ENCODE data around the gene DENND6A.
"Not testable (repeated sequence)": the region's sequence is repeated elsewhere in the genome, so short reads cannot be mapped to it uniquely, and the experiment has no call there.

Gene DENND6A

DNA sequence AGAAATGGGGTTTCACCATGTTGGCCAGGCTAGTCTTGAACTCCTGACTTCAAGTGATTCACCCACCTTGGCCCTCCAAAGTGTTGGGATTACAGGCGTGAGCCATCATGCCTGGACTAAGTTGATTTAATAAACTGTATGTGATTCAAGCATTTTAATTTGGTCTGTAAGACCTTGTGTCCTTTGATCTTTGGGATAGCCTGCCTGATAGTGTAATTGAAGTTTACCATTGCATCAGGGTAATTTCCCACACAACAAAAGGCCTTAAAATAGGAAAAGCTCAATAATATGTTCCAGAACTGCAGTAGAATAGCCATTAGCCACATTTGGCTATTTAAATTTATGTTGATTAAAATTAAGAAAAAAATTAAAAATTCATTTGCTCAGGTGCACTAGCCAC, 25.2 kb upstream of the DENND6A start:
- H3K9ac ChIP-seq (ENCODE audit: low read depth, low read length) = no peak overlapping the region
- no peaks in the 10 kb centered on the region for H3K9me3 ChIP-seq (ENCODE audit: control insufficient read depth, insufficient read depth, low read length)
- H3K27ac ChIP-seq (ENCODE audit: low read depth, low read length) = no peak overlapping the region
- H3K4me3 ChIP-seq (ENCODE audit: low read depth, low read length) = no peak overlapping the region
- H3K36me3 ChIP-seq (ENCODE audit: control insufficient read depth, insufficient read depth, low read length) = no peaks in the 10 kb centered on the region
- H3K27me3 ChIP-seq (ENCODE audit: control insufficient read depth, insufficient read depth, low read length) = no peaks in the 10 kb centered on the region
- no peaks in the 10 kb centered on the region for H3K4me1 ChIP-seq (ENCODE audit: control insufficient read depth, insufficient read depth, low read length)

DNA sequence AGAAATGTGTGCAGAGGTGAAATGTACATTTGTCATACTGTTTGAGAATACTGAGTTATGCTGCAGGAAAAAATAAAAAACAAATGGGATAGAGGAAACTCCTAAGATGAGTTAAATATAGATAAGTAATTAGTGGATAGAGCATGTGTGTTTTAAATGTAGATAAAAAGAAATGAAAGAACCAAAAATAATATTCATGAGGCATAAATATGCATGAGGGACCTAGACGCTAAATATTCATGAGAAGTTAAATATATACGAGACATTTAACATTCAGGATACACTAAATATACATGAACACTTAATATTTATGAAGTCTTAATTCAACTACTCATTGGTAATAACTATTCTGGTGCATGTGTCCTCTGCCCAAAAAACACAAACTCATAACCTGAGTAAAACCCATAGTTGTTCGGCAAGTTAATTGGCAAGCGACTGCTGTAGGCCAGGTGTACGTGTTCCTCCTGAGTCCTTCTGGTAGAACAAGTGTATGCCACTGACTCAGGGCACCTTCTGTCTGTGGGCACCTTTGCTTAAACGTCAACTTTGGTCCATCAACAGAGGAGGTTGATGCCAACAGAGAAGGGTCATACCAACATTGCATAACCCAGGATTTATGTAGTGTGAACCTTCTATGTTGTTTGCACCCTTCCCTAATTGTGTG, 24.5 kb upstream of the DENND6A start:
- Histone ChIP-seq H3K27ac (ENCODE audit: low read depth, low read length) (no peak overlapping the region), H3K4me3 (ENCODE audit: low read depth, low read length) (no peak overlapping the region), H3K9ac (ENCODE audit: low read depth, low read length) (no peak overlapping the region), H3K4me1 (ENCODE audit: control insufficient read depth, insufficient read depth, low read length) (no peaks in the 10 kb centered on the region), H3K27me3 (ENCODE audit: control insufficient read depth, insufficient read depth, low read length) (no peaks in the 10 kb centered on the region), H3K36me3 (ENCODE audit: control insufficient read depth, insufficient read depth, low read length) (no peaks in the 10 kb centered on the region), H3K9me3 (ENCODE audit: control insufficient read depth, insufficient read depth, low read length) (no peaks in the 10 kb centered on the region)

DNA sequence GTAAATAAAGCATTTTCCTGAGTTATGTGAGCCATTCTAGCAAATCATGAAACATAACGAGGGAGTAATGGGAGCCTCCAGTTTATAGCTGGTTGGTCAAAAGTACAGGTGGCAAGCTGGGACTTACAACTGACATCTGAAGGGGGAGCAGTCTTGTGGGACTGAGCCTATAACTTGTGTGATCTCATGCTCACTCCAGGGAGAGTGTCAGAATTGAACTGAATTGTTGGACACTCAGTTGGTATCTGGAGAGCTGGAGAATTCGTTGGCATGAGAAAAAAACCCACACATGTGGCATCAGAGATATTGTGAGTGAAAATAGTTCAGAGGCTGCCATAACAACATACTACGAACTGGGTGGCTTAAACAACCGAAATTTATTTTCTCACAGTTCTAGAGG, 22.8 kb upstream of the DENND6A start:
- Histone ChIP-seq H3K9me3 (ENCODE audit: control insufficient read depth, insufficient read depth, low read length) (no peaks in the 10 kb centered on the region), H3K9ac (ENCODE audit: low read depth, low read length) (no peak overlapping the region), H3K4me1 (ENCODE audit: control insufficient read depth, insufficient read depth, low read length) (no peaks in the 10 kb centered on the region), H3K27ac (ENCODE audit: low read depth, low read length) (no peak overlapping the region), H3K36me3 (ENCODE audit: control insufficient read depth, insufficient read depth, low read length) (no peaks in the 10 kb centered on the region), H3K27me3 (ENCODE audit: control insufficient read depth, insufficient read depth, low read length) (no peaks in the 10 kb centered on the region), H3K4me3 (ENCODE audit: low read depth, low read length) (no peak overlapping the region)

DNA sequence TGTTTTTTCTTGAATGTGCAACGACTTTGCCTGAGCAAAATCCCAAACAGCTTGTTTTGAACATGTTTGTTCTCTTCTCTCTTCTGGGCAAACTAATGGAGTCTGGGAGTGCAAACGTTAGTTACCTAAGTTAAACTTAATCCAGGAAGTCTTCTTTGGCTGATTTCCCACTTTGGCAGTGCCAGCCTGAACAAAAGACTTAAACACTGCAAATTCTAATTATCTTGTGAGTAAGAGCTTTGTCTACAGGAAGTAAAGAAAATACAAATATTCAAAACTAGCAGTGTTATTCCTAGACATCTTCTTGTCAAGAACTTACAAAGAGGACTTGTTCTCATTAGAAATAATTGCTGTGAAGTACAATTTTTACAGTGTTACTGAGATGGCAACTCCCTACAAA, 16.7 kb upstream of the DENND6A start:
- no peak overlapping the region for H3K9ac ChIP-seq (ENCODE audit: low read depth, low read length)
- no peaks in the 10 kb centered on the region for H3K4me1 ChIP-seq (ENCODE audit: control insufficient read depth, insufficient read depth, low read length)
- peaks cover 6% of the 10 kb centered on the region for H3K9me3 ChIP-seq (ENCODE audit: control insufficient read depth, insufficient read depth, low read length)
- H3K4me3 ChIP-seq (ENCODE audit: low read depth, low read length) = no peak overlapping the region
- H3K27ac ChIP-seq (ENCODE audit: low read depth, low read length) = no peak overlapping the region
- H3K27me3 ChIP-seq (ENCODE audit: control insufficient read depth, insufficient read depth, low read length) = no peaks in the 10 kb centered on the region
- H3K36me3 ChIP-seq (ENCODE audit: control insufficient read depth, insufficient read depth, low read length) = no peaks in the 10 kb centered on the region

DNA sequence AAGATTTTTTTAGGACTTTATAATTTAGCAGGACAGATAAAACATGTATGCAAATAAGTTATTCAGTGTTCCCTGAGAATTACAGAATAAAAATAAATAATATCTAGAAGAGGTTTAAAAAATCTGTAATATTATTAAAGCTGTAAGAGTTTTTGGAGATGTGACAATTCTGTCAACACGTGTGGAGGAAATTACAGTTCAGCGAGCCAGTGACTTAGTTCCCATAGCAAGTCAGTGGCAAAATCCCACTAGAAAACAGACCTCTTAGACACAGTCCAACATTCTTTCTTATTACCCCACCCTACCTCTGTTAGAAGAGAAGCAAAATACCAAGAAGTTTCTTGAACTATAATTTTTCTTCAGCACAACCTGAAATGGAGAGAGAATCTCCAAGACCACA, 16.2 kb upstream of the DENND6A start:
- H3K36me3 ChIP-seq (ENCODE audit: control insufficient read depth, insufficient read depth, low read length) = no peaks in the 10 kb centered on the region
- H3K9me3 ChIP-seq (ENCODE audit: control insufficient read depth, insufficient read depth, low read length) = peaks cover 6% of the 10 kb centered on the region
- H3K4me3 ChIP-seq (ENCODE audit: low read depth, low read length) = no peak overlapping the region
- H3K9ac ChIP-seq (ENCODE audit: low read depth, low read length) = no peak overlapping the region
- H3K27ac ChIP-seq (ENCODE audit: low read depth, low read length) = no peak overlapping the region
- H3K4me1 ChIP-seq (ENCODE audit: control insufficient read depth, insufficient read depth, low read length) = no peaks in the 10 kb centered on the region
- no peaks in the 10 kb centered on the region for H3K27me3 ChIP-seq (ENCODE audit: control insufficient read depth, insufficient read depth, low read length)

DNA sequence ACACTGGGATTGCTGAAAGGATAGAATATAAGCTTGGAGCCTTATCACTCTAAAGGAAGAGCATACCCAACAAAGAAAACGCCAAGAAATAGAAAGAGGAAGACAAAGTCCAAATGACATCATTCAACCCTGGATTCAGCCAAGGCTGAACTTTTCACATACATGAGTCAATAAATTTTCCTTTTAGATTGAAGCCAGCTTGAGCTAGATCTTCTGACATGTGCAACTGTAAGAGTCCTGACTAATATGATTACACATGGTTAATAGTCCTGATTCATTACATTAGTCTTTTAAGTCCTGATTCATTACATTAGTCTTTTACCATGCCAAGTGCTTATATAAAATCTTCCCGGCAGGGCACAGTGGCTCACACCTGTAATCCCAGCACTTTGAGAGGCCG, 13.6 kb upstream of the DENND6A start:
- Histone ChIP-seq H3K36me3 (ENCODE audit: control insufficient read depth, insufficient read depth, low read length) (no peaks in the 10 kb centered on the region), H3K9me3 (ENCODE audit: control insufficient read depth, insufficient read depth, low read length) (peaks cover 6% of the 10 kb centered on the region), H3K4me1 (ENCODE audit: control insufficient read depth, insufficient read depth, low read length) (no peaks in the 10 kb centered on the region), H3K27me3 (ENCODE audit: control insufficient read depth, insufficient read depth, low read length) (no peaks in the 10 kb centered on the region), H3K9ac (ENCODE audit: low read depth, low read length) (no peak overlapping the region), H3K4me3 (ENCODE audit: low read depth, low read length) (no peak overlapping the region), H3K27ac (ENCODE audit: low read depth, low read length) (no peak overlapping the region)

DNA sequence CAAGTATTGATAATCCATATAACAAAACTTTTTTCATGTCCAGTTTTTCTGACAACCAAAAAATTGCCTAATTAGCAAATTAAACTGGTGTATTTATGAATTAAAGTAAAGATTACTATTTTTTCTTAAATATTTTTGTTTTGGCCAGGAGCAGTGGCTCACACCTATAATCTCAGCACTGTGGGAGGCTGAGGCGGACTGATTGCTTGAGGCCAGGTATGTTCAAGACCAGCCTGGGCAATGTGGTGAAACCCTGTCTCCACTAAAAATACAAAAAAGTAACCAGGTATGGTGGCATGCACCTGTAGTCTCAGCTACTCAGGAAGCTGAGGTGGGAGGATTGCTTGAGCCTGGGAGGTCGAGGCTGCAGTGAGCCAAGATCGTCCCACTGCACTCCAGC, 12.5 kb upstream of the DENND6A start:
- not testable (repeated sequence) for H3K36me3 ChIP-seq (ENCODE audit: control insufficient read depth, insufficient read depth, low read length); H3K27me3 ChIP-seq (ENCODE audit: control insufficient read depth, insufficient read depth, low read length); H3K9me3 ChIP-seq (ENCODE audit: control insufficient read depth, insufficient read depth, low read length); H3K4me1 ChIP-seq (ENCODE audit: control insufficient read depth, insufficient read depth, low read length); H3K9ac ChIP-seq (ENCODE audit: low read depth, low read length); H3K4me3 ChIP-seq (ENCODE audit: low read depth, low read length); H3K27ac ChIP-seq (ENCODE audit: low read depth, low read length)

DNA sequence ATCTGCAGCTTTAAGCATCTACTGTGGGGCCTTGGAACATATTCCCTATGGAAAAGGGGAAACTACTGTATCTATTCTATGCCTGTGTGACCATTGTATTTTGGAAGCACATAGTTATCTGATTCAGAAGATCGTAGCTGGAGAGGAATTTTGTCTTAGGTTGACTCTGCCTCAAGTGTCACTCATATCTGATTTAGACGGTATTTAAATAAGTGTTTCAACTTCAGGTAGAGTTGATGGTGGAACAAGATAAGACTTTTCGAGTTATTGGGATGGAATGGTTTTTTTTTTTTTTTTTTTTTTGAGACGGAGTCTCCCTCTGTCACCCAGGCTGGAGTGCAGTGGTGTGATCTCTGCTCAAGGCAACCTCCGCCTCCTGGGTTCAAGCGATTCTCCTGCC, 8.9 kb upstream of the DENND6A start:
- Histone ChIP-seq H3K27me3 (ENCODE audit: control insufficient read depth, insufficient read depth, low read length) (no peaks in the 10 kb centered on the region), H3K27ac (ENCODE audit: low read depth, low read length) (no peak overlapping the region), H3K4me1 (ENCODE audit: control insufficient read depth, insufficient read depth, low read length) (no peaks in the 10 kb centered on the region), H3K4me3 (ENCODE audit: low read depth, low read length) (no peak overlapping the region), H3K9ac (ENCODE audit: low read depth, low read length) (no peak overlapping the region), H3K9me3 (ENCODE audit: control insufficient read depth, insufficient read depth, low read length) (no peaks in the 10 kb centered on the region), H3K36me3 (ENCODE audit: control insufficient read depth, insufficient read depth, low read length) (no peaks in the 10 kb centered on the region)

DNA sequence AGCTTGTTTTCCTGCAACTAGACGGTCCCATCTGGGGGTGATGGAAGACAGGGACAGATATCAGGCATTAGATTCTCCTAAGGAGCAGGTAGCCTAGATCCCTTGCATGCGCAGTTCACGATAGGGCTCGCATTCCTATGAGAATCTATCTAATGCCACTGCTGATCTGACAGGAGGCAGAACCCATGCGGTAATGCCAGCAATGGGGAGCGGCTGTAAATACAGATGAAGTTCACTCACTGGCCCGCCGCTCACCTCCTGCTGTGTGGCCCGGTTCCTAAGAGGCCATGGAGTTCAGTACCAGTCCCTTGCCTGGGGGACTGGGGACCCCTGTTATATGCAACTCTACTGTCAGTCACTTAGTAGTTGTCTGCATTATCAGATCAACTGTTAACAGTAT, 7.9 kb upstream of the DENND6A start:
- Histone ChIP-seq H3K27me3 (ENCODE audit: control insufficient read depth, insufficient read depth, low read length) (no peaks in the 10 kb centered on the region), H3K4me3 (ENCODE audit: low read depth, low read length) (no peak overlapping the region), H3K9ac (ENCODE audit: low read depth, low read length) (no peak overlapping the region), H3K9me3 (ENCODE audit: control insufficient read depth, insufficient read depth, low read length) (no peaks in the 10 kb centered on the region), H3K4me1 (ENCODE audit: control insufficient read depth, insufficient read depth, low read length) (no peaks in the 10 kb centered on the region), H3K27ac (ENCODE audit: low read depth, low read length) (no peak overlapping the region), H3K36me3 (ENCODE audit: control insufficient read depth, insufficient read depth, low read length) (no peaks in the 10 kb centered on the region)

DNA sequence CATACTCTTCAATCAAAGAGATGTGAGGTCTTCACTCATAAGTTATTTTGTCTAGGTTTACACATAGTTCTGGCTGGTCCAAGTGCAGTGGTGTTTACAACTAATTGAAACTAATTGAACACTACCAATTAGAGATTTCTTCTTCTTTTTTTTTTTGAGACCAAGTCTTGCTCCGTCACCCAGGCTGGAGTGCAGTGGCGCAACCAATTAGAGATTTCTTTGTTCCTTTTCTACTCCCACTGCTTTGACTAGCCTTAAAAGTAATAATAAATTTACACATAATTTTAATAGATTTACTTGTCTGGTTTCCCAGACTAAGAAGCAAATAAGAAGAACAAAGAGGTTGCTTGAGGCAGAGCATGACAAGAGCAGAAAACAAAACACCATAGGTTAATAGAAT, 6.7 kb upstream of the DENND6A start:
- Histone ChIP-seq H3K27ac (ENCODE audit: low read depth, low read length) (no peak overlapping the region), H3K4me3 (ENCODE audit: low read depth, low read length) (no peak overlapping the region), H3K4me1 (ENCODE audit: control insufficient read depth, insufficient read depth, low read length) (no peaks in the 10 kb centered on the region), H3K36me3 (ENCODE audit: control insufficient read depth, insufficient read depth, low read length) (no peaks in the 10 kb centered on the region), H3K27me3 (ENCODE audit: control insufficient read depth, insufficient read depth, low read length) (no peaks in the 10 kb centered on the region), H3K9me3 (ENCODE audit: control insufficient read depth, insufficient read depth, low read length) (no peaks in the 10 kb centered on the region), H3K9ac (ENCODE audit: low read depth, low read length) (no peak overlapping the region)

DNA sequence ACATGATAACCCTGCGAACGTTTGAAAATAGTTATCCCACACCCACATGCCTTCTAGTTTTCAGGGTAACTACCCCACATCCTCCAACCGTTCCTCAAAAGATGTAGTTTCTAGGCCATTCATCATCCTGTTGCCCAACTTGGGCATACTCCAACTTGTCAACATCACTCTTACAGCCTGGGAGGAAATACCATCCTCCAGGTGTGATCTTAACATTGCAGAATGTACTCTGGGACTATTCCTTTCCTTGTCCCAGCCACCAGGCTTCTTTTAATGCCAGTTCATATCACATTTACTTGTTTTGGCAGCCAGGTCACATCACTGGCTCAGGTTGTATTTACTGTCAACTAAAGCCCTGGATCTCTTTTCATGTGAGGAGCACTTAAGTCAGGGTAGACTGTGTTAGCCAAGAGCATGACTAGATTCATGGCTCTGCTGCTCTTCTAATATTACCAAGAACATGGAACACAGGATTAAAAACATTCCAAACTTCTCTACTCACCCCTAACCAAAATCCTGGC, 4.0 kb upstream of the DENND6A start:
- H3K9ac ChIP-seq (ENCODE audit: low read depth, low read length) = no peak overlapping the region
- no peak overlapping the region for H3K27ac ChIP-seq (ENCODE audit: low read depth, low read length)
- H3K9me3 ChIP-seq (ENCODE audit: control insufficient read depth, insufficient read depth, low read length) = no peaks in the 10 kb centered on the region
- H3K4me3 ChIP-seq (ENCODE audit: low read depth, low read length) = no peak overlapping the region
- no peaks in the 10 kb centered on the region for H3K4me1 ChIP-seq (ENCODE audit: control insufficient read depth, insufficient read depth, low read length)
- H3K36me3 ChIP-seq (ENCODE audit: control insufficient read depth, insufficient read depth, low read length) = no peaks in the 10 kb centered on the region
- no peaks in the 10 kb centered on the region for H3K27me3 ChIP-seq (ENCODE audit: control insufficient read depth, insufficient read depth, low read length)
